ENCODE data around the gene RNF151. TPM values are rescaled to one million over a fixed set of nuclear protein-coding genes. Genes with fewer than 3 reads are reported as not detected.
A peak's percentile ranks its signal among the peaks of the same experiment; 100 is the strongest.
"Not testable (repeated sequence)": the region's sequence is repeated elsewhere in the genome, so short reads cannot be mapped to it uniquely, and the experiment has no call there.

The RNF151 gene
- total RNA-seq, 4 donors from 2014 or later: not detected

DNA sequence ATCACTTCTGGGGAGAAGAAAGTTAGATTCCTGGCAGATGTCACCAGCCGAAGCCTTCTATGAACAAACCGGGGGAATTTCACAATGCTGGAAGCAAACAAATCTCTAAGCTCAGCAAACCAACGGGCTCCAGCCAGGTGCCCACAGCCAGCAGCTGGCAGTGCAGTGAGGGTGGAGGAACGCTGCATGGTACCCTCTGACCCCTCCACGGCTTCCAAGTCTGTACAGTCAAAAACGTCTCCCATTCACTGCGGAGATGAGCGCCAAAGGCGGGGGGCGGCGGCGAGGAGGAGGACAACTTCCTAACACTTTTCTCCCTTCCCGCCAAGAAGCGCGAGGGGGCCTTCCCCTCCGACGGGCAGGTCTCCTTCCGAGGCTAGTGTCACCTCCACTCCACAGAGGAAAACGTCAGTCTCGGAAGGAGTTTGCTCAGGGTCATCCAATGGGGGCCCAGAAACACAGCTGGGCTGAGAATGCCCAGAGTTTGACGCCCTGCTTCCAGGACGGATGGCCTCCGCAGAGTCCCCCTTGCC is 42.0 kb downstream of the RNF151 start:
- peak; percentile 11 for TF ChIP-seq POLR2A (IDR thresholded peaks at IDR 0.05; ENCODE audit: low read depth)
- no peak for TF ChIP-seq POLR2AphosphoS5 (IDR thresholded peaks at IDR 0.05)
- TF ChIP-seq, protein P1, sequence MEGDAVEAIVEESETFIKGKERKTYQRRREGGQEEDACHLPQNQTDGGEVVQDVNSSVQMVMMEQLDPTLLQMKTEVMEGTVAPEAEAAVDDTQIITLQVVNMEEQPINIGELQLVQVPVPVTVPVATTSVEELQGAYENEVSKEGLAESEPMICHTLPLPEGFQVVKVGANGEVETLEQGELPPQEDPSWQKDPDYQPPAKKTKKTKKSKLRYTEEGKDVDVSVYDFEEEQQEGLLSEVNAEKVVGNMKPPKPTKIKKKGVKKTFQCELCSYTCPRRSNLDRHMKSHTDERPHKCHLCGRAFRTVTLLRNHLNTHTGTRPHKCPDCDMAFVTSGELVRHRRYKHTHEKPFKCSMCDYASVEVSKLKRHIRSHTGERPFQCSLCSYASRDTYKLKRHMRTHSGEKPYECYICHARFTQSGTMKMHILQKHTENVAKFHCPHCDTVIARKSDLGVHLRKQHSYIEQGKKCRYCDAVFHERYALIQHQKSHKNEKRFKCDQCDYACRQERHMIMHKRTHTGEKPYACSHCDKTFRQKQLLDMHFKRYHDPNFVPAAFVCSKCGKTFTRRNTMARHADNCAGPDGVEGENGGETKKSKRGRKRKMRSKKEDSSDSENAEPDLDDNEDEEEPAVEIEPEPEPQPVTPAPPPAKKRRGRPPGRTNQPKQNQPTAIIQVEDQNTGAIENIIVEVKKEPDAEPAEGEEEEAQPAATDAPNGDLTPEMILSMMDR (IDR thresholded peaks at IDR 0.05): no peak
- no peaks in the 10 kb centered on the region for H3K27me3 ChIP-seq
- peaks cover 58 to 64% (median 63%) of the 10 kb centered on the region in 4 donors for H3K4me1 ChIP-seq
- intact Hi-C loops (cut with DNase I): no loop called here
- peaks cover 0 to 8% (median 5%) of the 10 kb centered on the region in 4 donors for H3K36me3 ChIP-seq
- peak overlapping the region; percentile 89 to 97 (median 94) for H3K27ac ChIP-seq (replicated peaks in 1 of 4)
- peak overlapping the region; percentile 70 to 95 (median 81) for H3K4me3 ChIP-seq
- DNase-seq (ENCODE audit: extremely low spot score): no peak
- WGBS: 4% methylated on average over 20 of the region's 23 CpGs
- H3K9me3 ChIP-seq: no peaks in the 10 kb centered on the region

DNA sequence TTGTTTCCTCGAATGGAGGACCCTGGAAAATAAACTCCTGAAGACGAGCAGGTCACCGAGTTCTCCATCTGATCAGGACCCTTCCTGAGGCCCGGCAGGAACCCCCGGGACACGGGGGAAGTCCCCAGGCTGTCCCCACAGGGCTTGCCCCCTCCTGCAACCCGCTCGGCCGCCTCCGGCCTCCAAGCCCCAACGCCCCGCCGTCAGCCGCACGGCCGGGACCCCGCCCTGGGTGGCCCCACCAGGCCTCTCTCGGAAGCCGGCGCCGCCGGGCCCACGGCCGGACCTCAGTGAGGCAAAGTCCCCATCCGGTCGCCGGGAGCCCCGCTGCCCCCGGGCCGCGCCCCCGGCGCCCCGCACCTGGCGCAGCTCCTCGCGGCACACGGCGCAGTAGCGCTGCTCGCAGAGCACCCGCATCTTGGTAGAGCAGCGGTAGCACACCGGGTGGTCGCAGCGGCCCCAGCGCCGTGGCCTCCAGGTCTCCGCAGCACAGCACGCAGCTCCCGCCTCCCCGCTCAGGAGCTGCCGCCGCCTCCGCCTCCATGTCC is 42.6 kb downstream of the RNF151 start:
- H3K4me3 ChIP-seq: peak overlapping the region; percentile 70 to 95 (median 81)
- H3K9me3 ChIP-seq: no peaks in the 10 kb centered on the region
- peaks cover 52 to 59% (median 57%) of the 10 kb centered on the region in 4 donors for H3K4me1 ChIP-seq
- TF ChIP-seq EP300 (IDR thresholded peaks at IDR 0.05): no peak
- TF ChIP-seq POLR2A (IDR thresholded peaks at IDR 0.05; ENCODE audit: low read depth): no peak
- no peak for TF ChIP-seq POLR2AphosphoS5 (IDR thresholded peaks at IDR 0.05)
- TF ChIP-seq, protein P1 (IDR thresholded peaks at IDR 0.05): no peak
- H3K27ac ChIP-seq (replicated peaks in 1 of 4): peak overlapping the region; percentile 89 to 97 (median 94)
- H3K36me3 ChIP-seq: peaks cover 0 to 8% (median 5%) of the 10 kb centered on the region in 4 donors
- WGBS: 0% methylated on average over 2 of the region's 55 CpGs
- intact Hi-C loops (cut with DNase I): no loop called here
- DNase-seq (ENCODE audit: extremely low spot score): no peak
- no peaks in the 10 kb centered on the region for H3K27me3 ChIP-seq

- Histone ChIP-seq H3K27ac (replicated peaks in 1 of 4) (peak within 1 kb of the TSS; percentile 89 to 97 (median 94)), H3K27me3 (no peaks in the 10 kb centered on the region), H3K4me1 (peaks cover 45 to 52% (median 50%) of the 10 kb centered on the region in 4 donors), H3K36me3 (peaks cover 0 to 5% (median 4%) of the 10 kb centered on the region in 4 donors), H3K4me3 (peak within 1 kb of the TSS; percentile 70 to 95 (median 81)), H3K9me3 (no peaks in the 10 kb centered on the region)
- 3% methylated on average over 4 of the region's 52 CpGs for WGBS
- intact Hi-C loops (cut with DNase I): no loop called here
- peak; percentile 91 for TF ChIP-seq POLR2A (IDR thresholded peaks at IDR 0.05; ENCODE audit: low read depth)
- peak; percentile 85 to 98 for TF ChIP-seq POLR2AphosphoS5 (IDR thresholded peaks at IDR 0.05)
- TF ChIP-seq, protein P1 (IDR thresholded peaks at IDR 0.05): peak in 1 of 3 experiments; percentile 28
- TF ChIP-seq EP300 (IDR thresholded peaks at IDR 0.05): no peak
- DNase-seq (ENCODE audit: extremely low spot score): no peak
These were observed 43.3 kb downstream of the RNF151 start, which contains the start of gene ZNF598 for GRCh38 chr16:2009791-2010510. Gene ZNF598, minus strand, starts transcription at chr16:2009821.

DNA sequence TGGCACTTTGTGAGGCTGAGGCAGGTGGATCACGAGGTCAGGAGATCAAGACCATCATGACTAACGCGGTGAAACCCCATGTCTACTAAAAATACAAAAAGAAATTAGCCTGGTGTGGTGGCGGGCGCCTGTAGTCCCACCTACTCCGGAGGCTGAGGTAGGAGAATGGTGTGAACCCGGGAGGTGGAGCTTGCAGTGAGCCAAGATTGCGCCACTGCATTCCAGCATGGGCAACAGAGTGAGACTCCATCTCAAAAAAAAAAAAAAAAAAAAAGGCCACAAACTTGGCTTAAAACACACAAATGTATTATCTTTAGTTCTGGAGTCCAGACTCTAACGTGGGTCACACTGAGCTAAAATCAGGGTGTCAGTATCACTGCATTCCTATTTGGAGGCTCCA is 45.1 kb downstream of the RNF151 start:
- H3K4me3 ChIP-seq; H3K27me3 ChIP-seq; H3K9me3 ChIP-seq; H3K27ac ChIP-seq (replicated peaks in 1 of 4); DNase-seq (ENCODE audit: extremely low spot score); H3K36me3 ChIP-seq; intact Hi-C loops (cut with DNase I): not testable (repeated sequence)
- peaks cover 29 to 34% (median 33%) of the 10 kb centered on the region in 4 donors for H3K4me1 ChIP-seq
- WGBS: 84% methylated on average over 9 of the region's 9 CpGs

DNA sequence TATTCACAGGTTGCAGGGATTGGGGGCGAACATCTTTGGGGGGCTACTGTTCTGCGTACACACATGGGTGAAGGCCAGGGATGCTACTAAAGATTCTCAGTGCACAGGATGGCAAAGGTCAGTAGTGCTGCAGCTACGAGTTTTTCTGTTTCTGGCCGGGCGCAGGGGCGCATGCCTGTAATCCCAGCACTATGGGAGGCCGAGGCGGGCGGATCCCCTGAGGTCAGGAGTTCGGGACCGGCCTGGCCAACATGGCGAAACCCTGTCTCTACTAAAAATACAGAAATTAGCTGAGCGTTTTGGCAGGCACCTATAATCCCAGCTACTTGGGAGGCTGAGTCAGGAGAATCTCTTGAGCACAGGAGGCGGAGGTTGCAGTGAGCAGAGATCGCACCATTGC is 46.9 kb downstream of the RNF151 start:
- Histone ChIP-seq H3K27me3 (peaks cover 0 to 16% (median 0%) of the 10 kb centered on the region in 4 donors), H3K36me3 (no peaks in the 10 kb centered on the region), H3K9me3 (no peaks in the 10 kb centered on the region), H3K27ac (replicated peaks in 1 of 4) (no peak overlapping the region), H3K4me1 (peaks cover 11 to 16% (median 15%) of the 10 kb centered on the region in 4 donors), H3K4me3 (no peak overlapping the region)
- DNase-seq (ENCODE audit: extremely low spot score): no peak
- no peak for TF ChIP-seq EP300 (IDR thresholded peaks at IDR 0.05)
- TF ChIP-seq, protein P1 (IDR thresholded peaks at IDR 0.05): no peak
- intact Hi-C loops (cut with DNase I): no loop called here
- WGBS: 92% methylated on average over 15 of the region's 15 CpGs
